GM19023 (cell line): ENCODE data around the gene AGAP1.
"Not testable (repeated sequence)": the region's sequence is repeated elsewhere in the genome, so short reads cannot be mapped to it uniquely, and the experiment has no call there.

Source experiments
- ATAC-seq: cut with Tn5 transposase; IDR thresholded peaks from one replicate; pipeline ENCODE4 v1.9.1; 2021; ENCODE audit warnings: mild to moderate bottlenecking, moderate library complexity; ENCODE audit not compliant: unreplicated experiment

The AGAP1 gene

DNA sequence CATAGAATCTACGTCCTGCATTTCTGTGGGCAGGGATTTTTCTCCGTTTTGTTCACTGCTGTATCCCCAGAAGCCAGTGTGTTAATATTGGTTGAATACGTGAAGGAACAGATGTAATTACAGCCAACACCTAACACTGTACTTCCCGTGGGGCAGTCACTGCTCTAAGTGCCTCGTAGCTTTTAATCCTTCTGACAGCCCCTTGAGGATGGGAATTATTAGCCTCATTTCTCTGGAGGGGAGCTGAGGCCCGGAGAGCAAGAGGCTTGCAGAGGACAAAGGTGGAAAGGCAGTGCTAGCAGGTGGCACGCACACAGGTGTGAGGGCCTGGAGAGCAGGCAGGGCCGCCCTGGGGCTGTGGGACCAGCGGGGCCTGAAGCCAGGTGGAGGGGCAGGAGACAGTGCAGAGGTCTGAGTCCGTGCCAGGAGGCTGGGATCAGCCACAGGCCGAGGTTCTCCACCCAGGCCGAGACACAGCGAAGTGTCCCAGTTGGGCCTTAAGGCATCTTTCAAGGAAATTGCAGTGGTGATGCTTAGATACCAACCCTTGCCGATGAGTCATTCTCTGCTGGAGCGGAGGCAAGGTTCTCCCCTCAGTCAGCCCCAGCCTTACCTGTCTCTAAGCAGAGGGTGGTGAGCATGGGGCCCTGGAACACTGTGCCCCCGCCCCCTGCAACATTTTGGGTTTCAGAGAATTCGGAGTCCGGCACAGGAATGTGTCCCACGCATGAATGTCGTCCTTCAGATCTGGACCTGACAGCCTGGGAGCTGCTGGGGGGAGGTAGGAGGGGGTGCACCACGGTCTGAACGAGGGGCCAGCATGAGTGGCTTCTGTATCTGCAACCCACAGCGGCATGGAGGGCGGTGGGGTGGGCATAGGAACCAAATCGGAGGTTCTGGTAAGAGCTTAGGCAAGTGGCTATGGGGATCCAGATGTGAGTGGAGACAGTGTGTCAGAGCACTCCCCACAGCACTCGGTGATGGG, 551.7 kb downstream of the AGAP1 start:
- ATAC-seq = no peak

DNA sequence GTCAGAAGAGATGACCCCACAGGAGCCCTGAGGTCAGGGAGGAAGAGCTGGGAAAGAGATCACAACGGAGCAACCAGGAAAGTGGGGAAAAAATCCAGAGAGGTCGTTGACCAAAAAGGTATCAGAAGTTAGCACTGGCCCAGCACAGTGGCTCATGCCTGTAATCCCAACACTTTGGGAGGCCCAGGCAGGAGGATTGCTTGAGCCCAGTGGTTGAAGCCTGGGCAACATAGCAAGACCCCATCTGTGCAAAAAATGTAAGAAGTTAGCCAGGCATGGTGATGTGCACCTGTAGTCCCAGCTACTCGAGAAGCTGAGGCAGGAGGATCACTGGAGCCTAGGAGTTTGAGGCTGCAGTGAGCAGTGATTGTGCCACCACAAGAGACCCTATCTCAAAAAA, 552.9 kb downstream of the AGAP1 start:
- ATAC-seq = no peak

DNA sequence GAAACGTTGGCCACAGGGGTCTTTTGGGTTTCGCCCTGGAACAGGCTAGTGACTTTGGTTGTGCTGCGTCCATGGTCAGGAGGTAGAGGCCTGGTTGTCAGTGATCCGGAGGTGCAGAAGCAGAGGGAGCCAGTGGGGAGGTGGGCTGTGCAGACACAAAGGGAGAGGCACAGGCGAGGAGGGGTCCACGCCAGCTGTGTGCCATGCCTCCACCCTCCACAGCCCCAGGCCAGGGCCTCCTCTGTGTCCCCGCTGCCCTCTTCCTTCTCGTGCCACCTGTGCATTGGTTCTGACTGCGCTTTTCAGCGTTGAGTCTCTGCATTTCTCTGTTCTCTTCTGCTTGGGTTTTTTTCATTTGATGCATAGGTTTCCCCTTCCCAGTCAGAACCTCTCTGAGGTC, 553.3 kb downstream of the AGAP1 start:
- no peak for ATAC-seq

DNA sequence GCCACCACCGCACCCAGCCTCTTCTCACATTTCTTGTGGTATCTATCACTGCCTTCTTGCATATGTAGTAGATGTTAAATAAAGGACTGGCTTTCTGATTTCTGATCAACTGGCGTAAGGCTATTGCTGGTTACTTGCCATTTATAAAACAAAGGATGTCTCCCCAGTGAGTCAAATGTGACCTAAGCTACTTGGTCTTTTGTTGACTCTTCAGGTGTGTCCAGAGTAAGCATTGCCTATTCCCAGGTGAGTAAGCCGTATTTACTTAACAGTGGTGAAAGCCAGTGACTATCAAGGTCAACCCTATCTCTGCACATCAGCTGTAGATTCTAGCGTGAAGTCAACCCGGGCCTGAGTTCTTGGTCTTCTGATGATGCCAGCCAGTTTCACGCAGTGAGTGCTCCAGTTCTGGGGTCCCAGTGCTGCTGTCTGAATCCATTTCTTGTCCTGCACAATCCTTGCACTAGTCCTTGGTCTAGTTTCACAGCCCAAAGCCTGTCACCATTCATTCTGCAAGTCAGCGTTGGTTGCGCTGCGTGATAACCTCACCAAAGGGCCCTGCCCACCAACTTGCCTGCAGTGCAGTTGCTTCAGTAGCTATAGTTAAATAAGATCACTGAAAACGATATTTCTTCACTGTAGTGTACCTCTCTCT, 554.2 kb downstream of the AGAP1 start:
- no peak for ATAC-seq

DNA sequence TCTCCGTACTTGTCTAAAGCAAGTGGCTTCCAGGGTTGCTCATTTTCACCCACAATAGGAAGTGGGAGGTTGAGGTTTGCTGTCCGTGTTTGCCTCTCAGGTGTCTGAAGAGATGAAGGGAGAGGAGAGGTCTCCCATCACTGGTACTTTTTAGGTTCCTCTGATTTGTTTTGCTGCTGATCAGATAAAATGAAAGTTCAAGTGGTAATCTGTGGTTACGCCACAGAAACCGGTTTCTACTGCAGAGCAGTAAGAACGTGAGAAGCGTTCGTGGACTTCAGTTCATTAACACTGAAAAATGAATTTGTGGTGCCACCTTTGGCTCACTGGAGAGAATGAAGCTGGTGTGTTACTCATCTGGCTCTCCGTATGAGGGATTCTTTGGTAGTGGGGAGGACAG, 556.1 kb downstream of the AGAP1 start:
- ATAC-seq = no peak

DNA sequence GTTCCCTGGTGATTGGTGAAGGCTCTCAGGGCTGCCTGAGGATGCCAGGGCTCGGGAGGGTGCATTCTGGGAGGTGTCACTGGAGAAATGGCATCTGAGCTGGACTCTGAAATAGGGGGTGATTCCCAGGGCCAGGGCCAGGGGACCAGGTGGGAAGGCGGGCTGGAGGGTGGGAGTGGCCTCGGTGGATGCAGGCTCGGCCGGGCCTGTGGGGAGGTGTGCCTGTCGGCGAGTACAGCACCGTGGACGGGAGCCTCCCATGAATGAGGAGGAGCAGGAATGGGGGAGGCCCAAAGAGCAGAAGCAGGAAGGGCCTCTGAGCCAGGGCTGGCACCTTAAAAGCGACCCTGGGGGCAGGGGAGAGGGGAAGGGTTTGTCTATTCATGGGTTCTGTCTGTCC, 557.5 kb downstream of the AGAP1 start:
- ATAC-seq = no peak

DNA sequence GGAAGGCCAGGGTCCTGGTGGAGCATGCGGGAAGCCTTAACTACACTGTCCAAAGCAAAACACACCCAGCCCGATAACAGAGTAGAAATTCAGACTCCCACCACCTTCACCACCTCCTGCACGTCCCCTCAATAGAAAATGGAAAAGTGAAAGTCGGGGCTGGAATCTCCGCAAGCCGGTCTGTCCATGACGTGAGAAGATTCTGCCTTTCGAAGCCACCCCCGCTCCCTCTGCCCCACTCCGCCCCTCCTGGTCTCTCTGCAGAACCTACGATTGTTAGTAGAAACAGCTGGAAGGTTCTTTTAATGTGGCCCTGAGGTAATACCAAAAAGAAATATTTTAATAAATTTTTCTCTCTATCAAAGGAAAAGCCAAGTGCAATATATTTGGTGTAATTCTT, 558.0 kb downstream of the AGAP1 start:
- no peak for ATAC-seq

DNA sequence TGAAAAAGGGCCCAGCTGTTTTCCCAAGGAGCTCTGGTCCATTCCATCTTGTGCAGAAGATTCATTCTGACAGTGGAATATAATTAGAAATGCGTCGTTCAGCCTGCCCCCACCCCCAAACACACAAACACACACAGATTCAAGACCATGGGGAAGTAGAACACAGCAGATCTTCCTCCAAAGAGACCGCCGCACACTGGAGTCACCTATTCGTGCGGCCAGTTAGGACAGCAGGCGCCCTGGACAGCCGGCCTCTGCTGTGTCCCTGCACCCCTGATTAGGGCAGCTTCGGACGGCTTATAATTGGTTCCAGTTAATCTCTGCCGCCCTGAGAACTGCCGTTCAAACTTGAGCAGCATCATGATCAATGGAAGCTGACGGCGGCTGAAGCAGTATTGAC, 558.4 kb downstream of the AGAP1 start:
- no peak for ATAC-seq

DNA sequence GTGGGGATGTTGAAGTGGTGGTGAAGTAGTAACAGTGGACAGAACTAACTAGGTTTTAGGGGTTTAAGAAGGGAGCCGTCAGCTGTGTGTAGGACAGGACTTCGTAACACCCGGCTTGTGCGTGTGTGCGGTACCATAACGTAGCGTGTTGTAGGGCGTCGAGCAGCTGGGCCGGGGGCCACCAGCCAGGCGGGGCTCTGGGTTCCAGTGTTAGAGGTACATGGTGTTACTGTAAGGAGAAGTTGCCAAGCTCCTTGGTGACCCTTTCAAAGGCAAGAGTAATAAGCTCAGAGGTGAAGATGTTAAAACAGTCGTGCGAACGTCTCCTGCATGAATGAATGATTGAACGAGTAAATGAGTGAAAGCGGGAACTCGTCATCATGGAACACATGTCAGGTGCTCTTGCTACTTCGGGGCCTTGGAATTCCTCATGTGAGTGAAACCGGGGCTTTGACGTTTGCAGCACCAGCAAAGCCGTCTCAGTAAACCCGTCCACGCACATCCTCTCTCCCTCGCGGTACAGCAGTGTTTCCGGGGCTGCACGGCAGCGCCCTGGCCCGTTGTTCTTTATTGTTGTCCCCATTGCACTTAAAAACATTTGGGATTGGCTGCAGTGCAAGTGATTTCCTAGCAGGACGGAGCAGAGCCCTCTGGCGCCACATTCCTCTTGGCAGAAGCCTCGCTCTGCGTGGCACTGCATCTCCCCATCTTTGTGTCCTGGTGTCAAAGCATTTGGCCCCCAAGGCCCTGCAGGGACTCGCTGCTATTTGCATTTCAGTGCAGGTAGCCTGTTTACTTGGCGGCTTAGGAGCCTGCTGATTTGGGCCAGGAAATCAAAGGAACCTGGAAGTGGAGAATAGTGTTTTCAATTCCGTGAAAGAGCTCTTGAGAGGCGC, 559.3 kb downstream of the AGAP1 start:
- no peak for ATAC-seq

DNA sequence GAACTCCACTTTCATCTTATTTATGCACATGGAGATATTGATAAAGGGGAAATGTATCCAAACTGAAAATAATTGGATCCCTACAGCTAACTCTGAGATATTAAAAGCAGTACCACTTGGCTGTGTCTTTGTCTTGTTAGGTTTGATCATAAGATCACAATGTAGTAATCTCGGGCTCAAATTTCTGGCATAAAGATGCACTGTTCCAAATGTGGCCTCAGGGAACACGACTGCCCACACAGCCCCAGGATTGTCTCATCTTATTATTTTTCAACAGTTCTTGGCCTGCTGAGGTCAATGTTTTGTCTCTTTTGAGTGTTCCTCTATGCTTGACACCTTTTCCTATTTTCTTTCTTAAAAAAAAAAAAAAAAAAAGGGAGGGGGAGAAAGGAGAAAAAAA, 560.3 kb downstream of the AGAP1 start:
- ATAC-seq = no peak

DNA sequence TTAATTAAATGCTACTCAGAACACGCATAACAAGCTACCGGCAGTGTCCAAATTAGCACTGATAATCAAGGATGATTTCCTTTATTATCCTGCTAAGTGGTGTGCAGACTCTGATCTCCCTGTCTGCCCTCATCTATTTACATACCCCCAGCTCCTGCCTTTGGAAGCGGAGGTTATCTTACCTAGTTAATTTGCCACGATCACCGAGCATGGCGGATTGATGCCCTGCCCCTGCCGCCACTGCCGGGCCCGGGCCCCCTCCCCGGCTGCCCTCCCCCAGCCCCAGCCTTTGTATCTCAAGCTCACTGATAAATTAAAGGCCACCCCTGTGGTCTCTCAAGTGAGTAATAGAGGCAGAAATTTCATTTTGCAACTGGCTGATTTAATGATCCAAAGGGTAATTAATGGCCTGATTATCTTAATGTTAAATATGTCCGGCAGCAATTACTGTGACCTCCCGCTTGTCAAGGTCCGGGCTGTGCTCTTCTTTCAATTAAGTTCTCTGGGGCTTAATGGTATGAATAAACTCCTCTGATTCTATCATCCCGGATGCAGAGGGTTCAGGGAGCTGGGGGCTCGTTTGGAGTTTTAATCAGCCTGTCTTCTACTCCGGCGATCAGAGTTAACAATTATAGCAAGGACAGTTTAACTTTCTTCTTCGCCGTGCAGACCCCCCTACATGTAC, 560.9 kb downstream of the AGAP1 start:
- ATAC-seq = no peak

DNA sequence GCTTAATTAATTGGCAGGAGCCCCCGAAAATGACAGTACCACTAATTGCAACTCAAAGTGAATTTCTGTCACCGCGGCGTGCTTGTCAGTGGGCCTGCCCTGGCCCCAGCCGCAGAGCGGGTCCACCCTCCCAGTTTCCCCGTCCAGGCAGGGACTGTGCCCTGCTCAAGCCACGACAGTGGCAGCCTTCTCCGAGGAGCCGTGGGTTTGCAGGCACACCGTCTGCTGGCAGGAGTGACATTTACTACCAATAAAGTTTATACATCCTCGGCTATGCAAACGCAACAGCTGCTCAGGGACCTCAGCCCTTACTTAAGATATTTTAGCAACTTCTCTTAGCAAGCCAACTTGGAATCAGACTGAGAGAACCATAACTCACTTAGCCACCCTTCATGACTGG, 561.6 kb downstream of the AGAP1 start:
- no peak for ATAC-seq

DNA sequence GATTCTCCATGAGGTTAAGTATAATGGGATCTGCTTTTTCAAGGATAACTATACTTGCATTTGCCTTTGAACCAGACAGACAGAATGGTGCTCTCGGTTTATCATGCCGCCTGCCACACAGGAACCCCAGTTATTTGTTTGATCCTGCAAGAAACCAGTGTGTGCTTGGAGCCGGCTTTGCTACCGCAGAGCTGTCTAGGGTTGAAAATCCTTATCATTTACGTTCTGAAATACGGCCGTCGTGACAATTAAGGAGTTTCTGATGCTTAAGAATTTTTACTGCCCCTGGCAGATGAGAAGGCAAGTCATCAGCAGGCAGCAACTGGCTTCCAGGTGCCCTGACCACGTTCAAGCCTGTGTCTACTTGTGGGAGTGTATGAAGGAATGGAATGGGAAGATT, 562.3 kb downstream of the AGAP1 start:
- ATAC-seq = no peak

DNA sequence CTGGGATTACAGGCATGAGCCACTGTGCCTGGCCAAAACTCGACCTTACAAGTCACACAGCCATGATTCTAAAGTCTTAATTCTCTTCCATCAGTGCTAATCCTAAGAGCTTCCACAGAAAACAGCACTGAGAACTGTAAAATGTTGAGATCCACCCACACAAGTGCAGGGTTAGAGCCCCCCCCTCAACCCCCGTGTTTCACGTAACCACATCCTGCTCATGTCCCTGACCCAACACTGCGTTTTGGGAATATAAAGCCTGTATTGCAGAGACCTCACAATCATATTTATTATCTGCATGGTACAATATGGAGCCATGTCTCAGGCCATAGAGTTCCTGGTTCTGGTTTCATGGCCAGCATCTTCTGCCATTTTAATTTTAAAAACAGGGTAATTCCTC, 563.5 kb downstream of the AGAP1 start:
- ATAC-seq = no peak

DNA sequence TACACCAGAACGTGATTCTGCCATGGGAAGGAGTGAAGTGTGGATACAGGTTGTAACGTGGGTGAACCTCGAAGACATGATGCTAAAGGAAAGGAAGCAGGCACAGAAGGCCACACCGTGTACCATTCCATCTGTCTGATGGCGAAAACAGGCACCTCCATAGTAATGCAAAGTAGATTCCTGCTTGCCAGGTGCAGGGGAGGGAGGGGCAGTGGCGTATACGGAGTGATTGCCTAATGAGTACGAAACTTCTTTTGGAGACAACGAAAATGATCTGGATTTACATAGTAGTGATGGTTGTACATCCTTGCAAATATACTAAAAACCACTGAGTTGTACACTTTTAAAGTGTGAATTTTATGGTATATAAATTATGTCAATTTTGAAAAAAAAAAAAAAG, 567.7 kb downstream of the AGAP1 start:
- ATAC-seq = no peak

DNA sequence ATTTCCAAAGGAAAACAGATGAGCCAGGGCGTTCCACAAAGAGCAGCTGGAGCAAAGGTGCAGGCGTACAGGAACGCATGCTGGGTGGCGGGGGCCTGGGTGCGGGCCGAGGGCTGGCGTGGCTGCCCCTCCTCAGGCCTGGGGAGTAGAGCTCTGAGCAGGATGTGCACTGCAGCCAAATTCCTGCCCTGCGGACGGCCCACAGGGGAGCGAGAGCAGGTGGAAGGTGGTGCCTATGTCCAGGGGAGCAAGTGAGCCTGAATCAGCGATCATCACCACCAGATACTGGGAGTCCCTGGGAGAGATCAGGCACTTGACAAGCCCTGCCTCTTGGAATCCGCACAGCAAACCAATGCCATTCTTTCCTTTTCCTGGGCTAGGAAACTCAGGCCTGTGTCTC, 568.1 kb downstream of the AGAP1 start:
- no peak for ATAC-seq

DNA sequence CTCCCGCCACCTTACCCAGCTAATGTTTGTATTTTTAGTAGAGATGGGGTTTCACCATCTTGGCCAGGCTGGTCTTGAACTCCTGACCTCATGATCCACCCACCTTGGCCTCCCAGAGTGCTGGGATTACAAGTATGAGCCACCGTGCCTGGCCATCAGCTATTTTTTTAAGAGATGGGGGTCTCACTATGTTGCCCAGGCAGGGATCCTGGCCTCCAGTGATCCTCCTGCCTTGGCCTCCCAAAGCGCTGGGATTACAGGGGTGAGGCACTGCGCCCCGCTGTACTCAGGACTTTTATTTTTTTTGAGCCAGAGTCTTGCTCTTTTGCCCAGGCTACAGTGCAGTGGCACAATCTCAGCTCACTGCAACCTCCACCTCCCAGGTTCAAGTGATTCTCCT, 569.0 kb downstream of the AGAP1 start:
- ATAC-seq = not testable (repeated sequence)

DNA sequence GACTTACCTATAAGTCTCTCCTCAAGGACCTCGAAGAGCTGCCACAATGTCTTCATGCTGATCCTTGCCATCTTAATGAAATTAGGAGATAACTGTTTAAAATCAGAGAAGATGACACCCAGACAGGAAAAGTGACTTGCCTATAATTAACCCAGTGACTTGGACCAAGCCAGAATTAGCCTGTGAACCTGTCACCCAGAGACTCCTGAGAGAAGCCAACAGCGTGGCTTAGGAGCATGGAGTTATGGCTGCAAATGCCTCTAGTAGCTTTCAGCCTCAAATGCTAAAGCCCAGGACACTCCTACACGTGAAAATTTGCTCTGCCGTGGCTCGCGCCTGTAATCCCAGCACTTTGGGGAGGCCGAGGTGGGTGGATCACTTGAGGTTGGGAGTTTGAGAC, 570.2 kb downstream of the AGAP1 start:
- no peak for ATAC-seq

DNA sequence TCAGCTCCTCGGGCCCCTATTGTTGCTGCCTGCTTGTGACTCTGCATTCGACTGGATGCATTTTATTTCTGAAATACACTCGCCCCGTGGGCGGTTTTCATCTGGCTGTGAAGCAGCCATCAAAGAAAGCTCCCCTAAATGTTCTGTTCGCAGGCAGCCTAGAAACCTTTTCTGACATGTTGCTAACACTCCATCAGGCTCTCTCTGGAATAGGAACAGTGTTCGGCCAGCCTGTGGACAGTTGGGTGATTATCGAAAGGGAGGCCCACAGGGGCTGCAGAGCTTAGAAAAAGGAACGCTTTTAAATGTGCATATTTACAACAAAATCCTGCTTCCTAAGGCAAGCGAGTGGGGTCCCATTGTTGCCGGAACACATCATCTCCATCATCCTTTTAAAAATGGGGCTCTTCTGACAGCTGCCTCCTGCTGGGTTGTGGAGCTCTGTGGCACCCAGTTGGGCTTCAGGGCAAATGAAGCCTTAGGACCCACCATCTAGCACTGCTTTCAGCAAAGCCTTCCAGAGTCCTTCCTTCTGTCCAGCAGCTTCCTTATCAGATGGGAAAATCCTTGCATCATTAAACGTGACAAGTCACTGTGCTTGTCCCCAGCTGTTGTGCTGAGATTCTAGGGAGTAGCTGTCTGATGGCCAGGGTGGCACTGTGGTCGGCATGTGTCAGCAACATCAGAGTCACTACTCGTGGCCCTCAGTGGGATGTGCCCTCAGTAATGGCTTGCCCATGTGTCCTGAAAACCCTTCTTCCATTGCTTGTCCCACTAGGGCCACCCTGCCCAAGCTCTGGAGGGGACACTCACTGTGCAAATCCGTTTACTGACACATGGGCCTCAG, 571.7 kb downstream of the AGAP1 start:
- no peak for ATAC-seq

DNA sequence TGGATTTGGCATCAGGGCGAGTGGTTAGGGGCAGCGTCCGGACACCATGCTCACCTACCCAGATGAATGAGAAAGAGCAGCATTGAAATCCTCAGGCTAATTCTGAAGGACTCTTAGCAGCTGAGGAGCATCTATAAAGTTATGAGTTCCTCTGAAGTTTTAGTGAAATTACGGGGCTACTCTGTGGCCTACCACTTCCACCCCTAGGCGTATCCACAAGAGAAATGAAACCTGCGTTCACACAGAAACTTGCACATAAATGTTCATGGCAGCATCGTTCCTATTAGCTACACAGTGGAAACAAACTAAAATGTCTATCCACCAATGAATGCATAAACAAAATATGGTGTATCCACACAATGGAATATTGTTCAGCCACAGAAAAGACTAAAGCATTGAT, 576.4 kb downstream of the AGAP1 start:
- no peak for ATAC-seq
